ENCODE results near the gene CUX1.

- no peak for TF ChIP-seq EZH2 (IDR thresholded peaks at IDR 0.05)
- no peak for TF ChIP-seq CTCF (IDR thresholded peaks at IDR 0.05)
- no peak for TF ChIP-seq EZH2phosphoT487 (IDR thresholded peaks at IDR 0.05)
Measured at GRCh38 chr7:102107474-102108104, 290.2 kb downstream of the CUX1 start.

Measured in neural progenitor cell (in vitro differentiated cells).